SU-DHL-6 (cell line): ENCODE data around the gene SAP25.

Experiments used
- H2AFZ ChIP-seq: fragments of 200-600 bp; sonication (generic); 2 replicates; pipeline ENCODE4 v1.6.1; 2014; ENCODE audit warnings: low read depth, mild to moderate bottlenecking, moderate library complexity, mixed read lengths, antibody characterized with exemption, low read length; ENCODE audit not compliant: severe bottlenecking
- H3F3A ChIP-seq: fragments of 200-600 bp; shearing (Covaris generic); 2 replicates; pipeline ENCODE4 v1.6.0; 2016; ENCODE audit warnings: antibody characterized with exemption, mild to moderate bottlenecking; ENCODE audit not compliant: insufficient read depth
- H3K27ac ChIP-seq: fragments of 200-600 bp; sonication (generic); 2 replicates; pipeline ENCODE4 v1.5.1; 2016; ENCODE audit warnings: low read depth, mild to moderate bottlenecking, low read length, moderate library complexity, mixed read lengths
- H3K27me3 ChIP-seq: fragments of 200-600 bp; sonication (generic), shearing (Covaris generic); 2 replicates; pipeline ENCODE4 v1.6.0; 2014; ENCODE audit warnings: mild to moderate bottlenecking, low read length
- H3K36me3 ChIP-seq: fragments of 200-600 bp; sonication (generic); 2 replicates; pipeline ENCODE4 v1.6.1; 2014; ENCODE audit warnings: mild to moderate bottlenecking, low read length, mixed read lengths
- H3K4me2 ChIP-seq: fragments of 300-600, 200-600 bp; shearing (Covaris generic), sonication (generic); 2 replicates; pipeline ENCODE4 v1.6.0; 2014; ENCODE audit warnings: low read length, low read depth, mild to moderate bottlenecking; ENCODE audit not compliant: poor library complexity, severe bottlenecking
- H3K4me3 ChIP-seq: fragments of 200-600 bp; sonication (generic); 2 replicates; pipeline ENCODE4 v1.5.1; 2014; ENCODE audit warnings: antibody characterized with exemption, low read length, mild to moderate bottlenecking, mixed read lengths; ENCODE audit not compliant: insufficient read depth, poor library complexity, severe bottlenecking
- H3K79me2 ChIP-seq: fragments of 200-600 bp; sonication (generic); 2 replicates; pipeline ENCODE4 v1.6.1; 2014; ENCODE audit warnings: mild to moderate bottlenecking, low read length, moderate library complexity; ENCODE audit not compliant: insufficient read depth
- H3K9ac ChIP-seq: fragments of 200-600 bp; sonication (generic); 2 replicates; pipeline ENCODE4 v1.7.0; 2014; ENCODE audit warnings: mild to moderate bottlenecking, low read length
- H3K9me2 ChIP-seq: fragments of 200-600 bp; sonication (generic); replicated peaks from 2 replicates; pipeline ENCODE4 v1.6.1; 2014; ENCODE audit warnings: low read length; ENCODE audit not compliant: insufficient read depth
- H3K9me3 ChIP-seq: fragments of 200-600 bp; sonication (generic); 2 replicates; pipeline ENCODE4 v1.6.1; 2014; ENCODE audit warnings: low read length, mixed read lengths; ENCODE audit not compliant: insufficient read depth
- H4K20me1 ChIP-seq: fragments of 200-600 bp; sonication (generic); 2 replicates; pipeline ENCODE4 v1.6.1; 2014; ENCODE audit warnings: low read depth, mild to moderate bottlenecking, antibody characterized with exemption, low read length, moderate library complexity, mixed read lengths
- EZH2phosphoT487 ChIP-seq: fragments of 200-600 bp; sonication (generic), shearing (Covaris generic); conservative IDR thresholded peaks from 2 replicates; pipeline ENCODE4 v1.6.1; 2018; ENCODE audit warnings: mild to moderate bottlenecking, antibody characterized with exemption, low read length, moderate library complexity, mixed read lengths
- TF ChIP-seq, protein P1 (sequence below): fragments of 200-600 bp; sonication (generic); IDR thresholded peaks from one replicate; pipeline ENCODE4 v1.5.1; 2017; ENCODE audit warnings: antibody characterized with exemption, mild to moderate bottlenecking, low read length, moderate library complexity; ENCODE audit not compliant: insufficient read depth, poor library complexity, severe bottlenecking

The SAP25 gene

DNA sequence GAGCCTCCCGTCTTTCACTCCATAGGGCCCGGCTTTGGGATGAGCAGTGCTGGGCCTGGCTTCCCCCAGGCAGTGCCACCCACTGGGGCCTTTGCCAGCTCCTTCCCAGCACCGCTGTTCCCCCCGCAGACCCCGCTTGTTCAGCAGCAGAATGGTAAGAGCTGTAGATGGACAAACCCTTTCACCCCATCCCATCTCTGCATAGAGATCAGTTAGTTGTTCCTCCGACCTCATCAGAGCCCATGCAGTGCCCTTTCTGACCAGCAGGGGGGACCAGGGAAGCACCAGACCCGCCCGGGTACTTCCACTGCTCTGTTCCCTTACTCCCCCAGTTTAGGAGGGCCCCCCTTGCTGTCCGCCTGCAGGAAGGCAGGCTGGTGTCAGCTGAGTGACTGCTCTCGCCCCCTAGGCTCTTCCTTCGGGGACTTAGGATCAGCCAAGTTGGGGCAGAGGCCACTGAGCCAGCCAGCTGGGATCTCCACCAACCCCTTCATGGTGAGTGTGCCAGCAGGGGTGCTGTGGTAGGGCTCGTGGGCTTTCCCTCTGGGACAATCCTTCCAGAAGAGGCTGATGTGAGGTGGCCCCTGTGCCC is 9.8 kb downstream of the SAP25 start:
- Histone ChIP-seq H3F3A (no peaks in the 10 kb centered on the region), H3K4me2 (no peak overlapping the region), H3K27me3 (no peaks in the 10 kb centered on the region), H3K9me2 (no peaks in the 10 kb centered on the region), H2AFZ (no peak overlapping the region), H3K36me3 (no peaks in the 10 kb centered on the region), H3K27ac (no peak overlapping the region), H4K20me1 (no peaks in the 10 kb centered on the region), H3K79me2 (no peaks in the 10 kb centered on the region), H3K9ac (no peak overlapping the region), H3K9me3 (no peaks in the 10 kb centered on the region), H3K4me3 (no peak overlapping the region)
- TF ChIP-seq EZH2phosphoT487 = no peak
- TF ChIP-seq, protein P1, sequence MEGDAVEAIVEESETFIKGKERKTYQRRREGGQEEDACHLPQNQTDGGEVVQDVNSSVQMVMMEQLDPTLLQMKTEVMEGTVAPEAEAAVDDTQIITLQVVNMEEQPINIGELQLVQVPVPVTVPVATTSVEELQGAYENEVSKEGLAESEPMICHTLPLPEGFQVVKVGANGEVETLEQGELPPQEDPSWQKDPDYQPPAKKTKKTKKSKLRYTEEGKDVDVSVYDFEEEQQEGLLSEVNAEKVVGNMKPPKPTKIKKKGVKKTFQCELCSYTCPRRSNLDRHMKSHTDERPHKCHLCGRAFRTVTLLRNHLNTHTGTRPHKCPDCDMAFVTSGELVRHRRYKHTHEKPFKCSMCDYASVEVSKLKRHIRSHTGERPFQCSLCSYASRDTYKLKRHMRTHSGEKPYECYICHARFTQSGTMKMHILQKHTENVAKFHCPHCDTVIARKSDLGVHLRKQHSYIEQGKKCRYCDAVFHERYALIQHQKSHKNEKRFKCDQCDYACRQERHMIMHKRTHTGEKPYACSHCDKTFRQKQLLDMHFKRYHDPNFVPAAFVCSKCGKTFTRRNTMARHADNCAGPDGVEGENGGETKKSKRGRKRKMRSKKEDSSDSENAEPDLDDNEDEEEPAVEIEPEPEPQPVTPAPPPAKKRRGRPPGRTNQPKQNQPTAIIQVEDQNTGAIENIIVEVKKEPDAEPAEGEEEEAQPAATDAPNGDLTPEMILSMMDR = peak; percentile 99

DNA sequence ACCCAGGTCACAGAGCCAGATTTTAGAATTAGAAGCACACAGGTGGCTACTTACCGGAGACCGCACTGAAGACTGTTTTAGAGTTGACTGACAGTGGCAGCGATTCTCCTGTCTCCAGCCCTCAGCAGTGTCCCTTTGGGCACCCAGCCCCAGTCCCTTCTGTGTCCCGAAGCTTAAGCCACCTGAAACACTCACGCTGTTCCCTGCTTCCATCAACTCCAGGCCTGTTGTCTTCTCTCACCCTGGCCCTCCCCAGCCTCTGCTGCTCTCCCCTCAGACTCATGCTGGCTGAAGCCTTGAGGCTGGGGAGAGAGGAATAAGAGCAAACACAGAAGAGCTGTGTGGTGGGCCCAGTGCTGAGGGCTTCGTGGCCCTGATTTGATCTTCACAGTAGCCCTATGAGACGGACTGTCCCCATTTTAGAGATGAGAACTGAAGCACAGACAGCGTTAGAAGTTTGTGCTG is 10.6 kb downstream of the SAP25 start:
- TF ChIP-seq, protein P1 = no peak
- no peak for TF ChIP-seq EZH2phosphoT487
- no peaks in the 10 kb centered on the region for H3K79me2 ChIP-seq
- H3F3A ChIP-seq = no peaks in the 10 kb centered on the region
- H3K9ac ChIP-seq = no peak overlapping the region
- no peaks in the 10 kb centered on the region for H4K20me1 ChIP-seq
- H3K27me3 ChIP-seq = no peaks in the 10 kb centered on the region
- H3K4me2 ChIP-seq = no peak overlapping the region
- H3K9me3 ChIP-seq = no peaks in the 10 kb centered on the region
- H3K4me3 ChIP-seq = no peak overlapping the region
- no peak overlapping the region for H3K27ac ChIP-seq
- no peaks in the 10 kb centered on the region for H3K9me2 ChIP-seq
- no peak overlapping the region for H2AFZ ChIP-seq
- no peaks in the 10 kb centered on the region for H3K36me3 ChIP-seq

DNA sequence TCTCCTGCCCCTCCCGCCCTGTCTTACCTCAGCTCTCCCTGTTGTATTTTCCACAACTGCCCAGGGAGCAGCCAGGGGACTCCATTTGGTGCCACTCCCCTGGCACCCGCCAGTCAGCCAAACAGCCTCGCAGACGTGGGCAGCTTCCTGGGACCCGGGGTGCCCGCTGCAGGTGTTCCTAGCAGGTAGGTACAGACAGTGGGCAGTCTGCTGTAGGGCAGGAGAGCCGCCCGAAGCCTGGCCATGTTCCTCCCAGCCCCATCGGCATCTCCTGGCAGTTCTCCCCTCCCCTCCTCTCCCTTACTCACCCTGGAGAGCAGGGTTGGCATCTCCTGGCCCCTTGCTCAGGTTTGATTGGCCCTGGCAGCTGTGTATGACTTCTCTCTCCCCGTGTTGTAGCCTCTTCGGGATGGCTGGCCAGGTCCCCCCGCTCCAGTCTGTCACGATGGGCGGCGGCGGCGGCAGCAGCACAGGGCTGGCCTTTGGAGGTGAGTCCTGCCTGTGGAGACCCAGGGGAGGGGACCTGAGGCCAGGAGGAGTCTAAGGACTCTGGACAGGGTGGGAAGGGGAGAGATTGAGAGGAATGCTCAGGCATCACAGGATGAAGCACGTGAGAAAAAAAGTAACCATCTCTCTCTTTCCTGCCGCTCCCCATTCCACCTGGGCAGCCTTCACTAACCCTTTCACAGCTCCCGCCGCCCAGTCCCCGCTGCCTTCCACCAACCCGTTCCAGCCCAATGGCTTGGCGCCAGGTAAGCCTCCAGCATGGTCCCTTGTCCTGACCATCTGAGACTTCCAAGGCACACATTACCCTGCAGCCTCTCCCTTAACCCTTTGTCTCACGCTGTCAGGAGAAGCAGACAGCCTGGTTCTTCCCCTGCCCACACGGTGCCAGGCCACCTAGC is 11.3 kb downstream of the SAP25 start:
- no peak overlapping the region for H3K4me2 ChIP-seq
- no peak overlapping the region for H2AFZ ChIP-seq
- H3K9me2 ChIP-seq = no peaks in the 10 kb centered on the region
- no peaks in the 10 kb centered on the region for H3F3A ChIP-seq
- H3K9ac ChIP-seq = no peak overlapping the region
- no peaks in the 10 kb centered on the region for H3K79me2 ChIP-seq
- H3K36me3 ChIP-seq = no peaks in the 10 kb centered on the region
- no peaks in the 10 kb centered on the region for H4K20me1 ChIP-seq
- H3K27me3 ChIP-seq = no peaks in the 10 kb centered on the region
- no peaks in the 10 kb centered on the region for H3K9me3 ChIP-seq
- no peak for TF ChIP-seq EZH2phosphoT487
- TF ChIP-seq, protein P1 = no peak
- H3K27ac ChIP-seq = no peak overlapping the region
- no peak overlapping the region for H3K4me3 ChIP-seq
